AG04449 (cell line): Measurements from ENCODE around the gene CLMN.

Source experiments
- CTCF ChIA-PET: fragments of 350-600 bp; formaldehyde crosslinking; extraction: SDS; loops from one replicate; lab custom pipeline; 2021; ENCODE audit warnings: antibody characterized with exemption; lab: Yijun Ruan, JAX
- POLR2A ChIA-PET: fragments of 400-600, 350-600 bp; formaldehyde crosslinking; extraction: SDS; loops from one replicate; lab custom pipeline; 2020; ENCODE audit warnings: antibody characterized with exemption, inconsistent platforms; lab: Yijun Ruan, JAX
- DNase-seq: peaks from one replicate; pipeline ENCODE4 v3.0.0-alpha.2; 2010; ENCODE audit warnings: low read depth, low spot score
- H3K4me3 ChIP-seq: 2 replicates; pipeline ENCODE4 v1.5.1; 2011; ENCODE audit warnings: low read depth, mild to moderate bottlenecking, control low read depth, low read length
- CTCF ChIP-seq: IDR thresholded peaks from one replicate; pipeline ENCODE4 v1.5.1; 2011; ENCODE audit warnings: mild to moderate bottlenecking, moderate library complexity, low read length, control low read depth, inconsistent platforms; ENCODE audit not compliant: insufficient read depth; ENCODE audit errors: missing control alignments

The CLMN gene

GRCh38 chr14:95237121-95237957, 82.4 kb downstream of the CLMN start:
- CTCF ChIA-PET, result no interaction called here
- DNase-seq, result no peak
- H3K4me3 ChIP-seq, result no peak overlapping the region
- no peak for TF ChIP-seq CTCF
- POLR2A ChIA-PET, result no interaction called here

DNA sequence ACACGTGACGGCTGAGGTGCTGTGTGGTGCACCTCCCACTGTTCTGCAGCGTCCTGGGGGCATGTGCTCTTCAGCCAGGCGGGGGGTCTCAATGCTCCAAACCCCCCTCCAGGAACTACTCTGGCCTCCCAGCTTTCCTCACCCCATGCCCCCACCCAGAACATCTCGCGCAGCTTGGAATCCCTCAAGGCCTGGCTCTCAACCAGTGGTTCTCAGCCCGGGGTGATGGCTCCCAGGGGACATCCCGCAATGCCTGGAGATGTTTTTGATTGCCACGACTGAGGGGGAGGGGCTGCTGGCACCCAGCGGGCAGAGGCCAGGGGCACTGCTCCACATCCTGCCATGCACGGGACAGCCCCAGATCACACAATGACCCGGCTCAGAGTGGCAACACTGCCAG, 83.5 kb downstream of the CLMN start:
- TF ChIP-seq CTCF, result no peak
- ChIA-PET CTCF (no interaction called here), POLR2A (no interaction called here)
- no peak overlapping the region for H3K4me3 ChIP-seq
- no peak for DNase-seq

DNA sequence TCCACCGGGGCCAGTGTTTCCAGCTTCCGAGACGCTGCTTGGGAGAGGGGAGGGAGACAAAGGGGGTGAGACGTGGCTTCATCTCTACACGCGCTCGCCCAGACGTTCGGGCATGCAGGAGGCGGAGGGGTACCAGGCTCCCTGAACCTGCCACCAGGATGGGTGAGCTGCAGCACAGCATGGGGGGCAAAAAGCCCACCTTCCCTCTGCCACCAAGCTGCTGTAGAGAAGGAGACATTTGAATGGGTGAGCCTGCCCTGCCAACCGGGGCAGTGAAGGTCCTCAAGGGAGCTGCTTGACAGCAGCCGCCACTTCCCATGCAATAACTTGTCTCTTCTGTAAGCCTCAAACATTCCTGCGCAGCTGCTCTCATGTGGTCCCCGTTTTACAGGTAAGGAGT, 83.9 kb downstream of the CLMN start:
- no peak for TF ChIP-seq CTCF
- no peak for DNase-seq
- H3K4me3 ChIP-seq, result no peak overlapping the region
- ChIA-PET POLR2A (no interaction called here), CTCF (no interaction called here)

DNA sequence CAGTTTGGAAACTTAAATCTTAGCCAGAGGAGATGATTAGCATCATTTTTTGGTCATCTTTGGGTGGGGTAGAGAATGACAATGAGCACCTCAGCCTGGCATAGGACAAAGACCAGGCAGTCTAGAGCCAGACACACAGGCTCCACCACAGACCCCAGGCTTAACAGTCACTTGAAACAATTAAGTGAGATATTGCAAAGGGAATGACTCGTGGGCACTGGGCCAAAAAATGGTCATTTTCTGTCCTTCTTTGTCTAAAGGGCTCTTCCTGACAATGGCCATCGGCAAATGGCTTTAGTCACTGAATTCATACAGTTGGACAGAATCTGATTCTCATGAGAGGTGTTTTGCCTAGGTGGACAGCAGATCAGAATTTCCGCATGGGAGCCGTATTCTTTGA, 84.4 kb downstream of the CLMN start:
- POLR2A ChIA-PET, result no interaction called here
- CTCF ChIA-PET, result no interaction called here
- DNase-seq, result no peak
- no peak for TF ChIP-seq CTCF
- no peak overlapping the region for H3K4me3 ChIP-seq

- H3K4me3 ChIP-seq, result no peak overlapping the region
- CTCF ChIA-PET, result no interaction called here
Measured at GRCh38 chr14:95234426-95234825, 85.3 kb downstream of the CLMN start.

More at GRCh38 chr14:95234426-95234825, 85.3 kb downstream of the CLMN start:
- no peak for DNase-seq
- TF ChIP-seq CTCF, result no peak
- POLR2A ChIA-PET, result no interaction called here
